Tibial nerve (tissue), 3 donors: ENCODE results near the gene SPSB4.

Source experiments
- CTCF ChIP-seq, 5 experiments: fragments of 200-600 bp in 3 of 5; fragments of 450-650 bp in 2 of 5; sonication (generic) in 3 of 5; IDR thresholded peaks; one replicate each; pipeline ENCODE4 v1.5.1; 2016 to 2019; ENCODE audit warnings: antibody characterized with exemption in 5 of 5, mild to moderate bottlenecking in 3 of 5, moderate library complexity in 2 of 5
- POLR2A ChIP-seq, 2 donors: fragments of 450-650 bp; IDR thresholded peaks; one replicate each; pipeline ENCODE4 v1.6.1; 2017; ENCODE audit warnings: antibody characterized with exemption in 2 of 2, mild to moderate bottlenecking in 2 of 2, moderate library complexity in 2 of 2

GRCh38 chr3:141057946-141058800, 7.0 kb downstream of the SPSB4 start:
- TF ChIP-seq CTCF (IDR thresholded peaks at IDR 0.05) (no peak), POLR2A (IDR thresholded peaks at IDR 0.05) (no peak)
